Stimulated activated CD8-positive, alpha-beta memory T cell treated with anti-CD3 and anti-CD28 coated beads, Interleukin-7, amount 100 ng/mL, for 1 hour (primary cell): ENCODE measurements around the gene ABHD16A.

Experiments used
- DNase-seq, 2 donors: peaks; one replicate each; pipeline ENCODE4 v3.0.0-alpha.2; 2020; ENCODE audit warnings: low read depth in 2 of 2

ABHD16A gene

GRCh38 chr6:31690231-31691077, 12.7 kb downstream of the ABHD16A start:
- DNase-seq: no peak

DNA sequence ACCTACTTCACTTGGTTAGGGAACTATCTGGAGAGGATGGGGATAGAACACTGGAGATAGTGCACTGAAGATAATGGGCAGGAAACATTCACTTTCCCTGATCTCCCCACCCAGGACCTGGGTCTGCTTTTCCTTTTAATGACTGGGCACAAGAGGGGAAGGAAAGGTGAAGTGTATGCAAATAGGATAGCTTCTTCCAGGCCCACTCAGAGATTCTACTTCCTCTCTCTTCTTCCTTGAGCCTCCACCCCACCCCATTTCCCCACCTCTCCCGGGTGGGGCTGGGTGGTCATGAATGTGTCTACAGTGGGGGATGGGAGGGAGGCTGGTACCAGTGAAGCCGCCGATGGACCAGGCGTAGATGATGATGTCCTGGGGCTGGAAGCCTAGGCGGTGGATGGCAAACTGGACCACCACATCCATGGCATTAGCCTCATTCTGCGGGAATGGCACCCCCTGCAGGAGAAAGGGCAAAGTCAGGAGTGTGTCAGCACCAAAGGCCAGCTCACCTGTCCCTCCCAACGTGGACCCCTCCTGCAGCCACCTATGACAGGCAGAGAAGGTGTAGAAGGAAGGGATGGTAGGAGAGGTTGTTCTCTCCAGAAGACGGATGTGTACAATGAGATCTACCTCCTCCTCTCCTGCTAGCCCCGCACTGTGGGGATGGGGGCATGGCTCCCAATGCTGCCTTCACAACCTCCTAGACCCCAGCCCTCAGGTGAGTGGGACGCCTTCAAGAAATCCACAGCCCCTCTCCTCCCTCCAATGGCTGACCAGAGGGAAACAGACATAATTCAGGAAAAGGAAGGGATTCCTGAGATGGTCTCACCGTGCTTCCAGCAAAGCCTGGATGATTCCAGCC, 13.6 kb downstream of the ABHD16A start:
- no peak for DNase-seq

- DNase-seq: no peak
Measured at GRCh38 chr6:31687860-31688693, 15.0 kb downstream of the ABHD16A start.

DNA sequence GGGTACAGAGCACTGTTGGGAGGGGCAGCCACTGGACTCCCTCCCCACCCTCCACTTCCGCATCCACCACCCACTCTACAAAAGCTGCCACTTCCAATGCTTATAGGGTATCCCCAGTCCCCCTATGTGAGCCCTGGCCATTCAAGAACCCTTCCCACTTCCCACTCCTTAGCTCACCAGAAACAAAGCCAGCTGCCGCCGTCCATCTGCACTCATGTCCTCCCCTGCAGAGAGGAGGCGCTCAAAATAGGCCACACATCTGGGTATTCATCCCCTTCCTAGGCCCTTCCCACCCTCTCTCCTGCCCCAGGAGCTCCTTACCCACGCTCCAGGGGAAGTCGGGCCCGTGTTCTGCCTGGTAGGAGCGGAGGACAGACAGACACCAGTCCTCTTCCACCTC, 15.8 kb downstream of the ABHD16A start:
- DNase-seq: no peak

GRCh38 chr6:31686483-31686882, 16.6 kb downstream of the ABHD16A start:
- DNase-seq: no peak

DNA sequence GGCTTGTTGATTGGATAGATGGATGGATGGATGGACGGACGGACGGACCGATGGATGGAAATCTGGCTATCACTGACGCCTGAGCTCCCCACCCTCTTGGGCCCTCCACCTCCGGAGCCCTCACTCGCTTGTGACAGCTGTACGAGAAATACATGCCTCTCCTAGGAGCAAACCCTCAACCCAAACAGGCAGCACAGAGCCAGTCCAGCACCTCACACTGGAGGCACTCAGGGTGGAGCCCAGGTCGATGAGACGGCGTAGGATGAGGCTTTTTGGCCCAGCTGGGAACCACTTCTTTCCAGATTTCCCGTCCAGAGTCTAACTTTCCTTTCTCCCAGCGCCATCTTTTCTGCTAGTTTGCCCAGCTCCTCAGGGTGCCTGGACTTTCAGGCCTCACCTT, 19.5 kb downstream of the ABHD16A start:
- DNase-seq: no peak

GRCh38 chr6:31681135-31681671, 21.9 kb downstream of the ABHD16A start:
- no peak for DNase-seq

- DNase-seq: no peak
Measured at GRCh38 chr6:31680226-31681134, 22.6 kb downstream of the ABHD16A start, which contains the start of gene LY6G5C. TSS of gene LY6G5C (minus strand) at chr6:31681067. CDS start at chr6:31680373, 694 bp downstream.

- no peak for DNase-seq
Measured at GRCh38 chr6:31677955-31678354, 25.2 kb downstream of the ABHD16A start.

DNA sequence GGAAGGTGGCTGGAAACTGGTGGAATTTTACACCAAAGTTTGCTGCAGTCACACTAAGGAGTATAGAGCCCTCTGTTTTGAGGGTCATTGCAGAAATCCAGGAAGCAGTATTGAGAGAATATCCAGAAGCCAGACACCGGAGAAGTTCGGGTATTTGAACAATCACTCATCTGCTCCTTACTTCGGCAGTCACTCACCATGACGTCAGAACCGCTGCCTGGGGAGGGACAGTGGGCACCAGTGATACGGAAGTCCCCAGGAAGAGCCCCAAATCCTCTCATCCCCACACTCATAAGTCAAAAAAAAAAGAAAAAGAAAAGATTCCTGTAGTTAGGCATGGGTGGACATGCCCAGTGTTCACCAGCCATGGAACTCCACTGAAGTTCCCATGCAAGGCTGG, 26.2 kb downstream of the ABHD16A start:
- DNase-seq: no peak

DNA sequence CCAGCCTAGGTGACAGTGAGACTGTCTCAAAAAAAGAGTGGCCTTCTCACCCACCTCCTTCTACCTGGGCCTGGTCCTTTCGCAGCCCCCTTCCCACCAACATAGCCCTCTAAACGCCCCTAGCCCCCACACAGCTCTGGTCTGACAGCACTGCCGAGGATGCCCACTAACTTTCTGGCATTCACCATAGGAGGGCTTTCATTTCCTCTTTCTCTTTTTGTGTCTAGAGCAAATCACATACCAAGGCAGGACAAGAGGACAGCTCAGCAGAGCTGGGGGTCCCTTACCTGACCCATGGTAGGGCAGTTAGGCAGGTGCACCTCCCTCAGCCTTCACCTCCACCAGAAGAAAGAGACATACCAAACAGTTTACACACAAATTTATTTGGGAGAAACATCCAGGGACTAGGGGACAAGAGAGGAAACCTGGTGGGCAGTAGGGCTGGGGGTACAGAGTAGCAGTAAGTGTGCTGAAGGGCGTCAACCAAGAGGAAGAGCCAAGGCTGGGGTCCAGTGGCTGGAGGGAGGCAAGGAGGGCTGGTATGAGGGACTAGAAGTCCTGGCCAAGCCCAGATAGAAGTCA, 26.7 kb downstream of the ABHD16A start:
- no peak for DNase-seq

- DNase-seq: no peak
Measured at GRCh38 chr6:31669676-31670075, 33.4 kb downstream of the ABHD16A start, which contains the start of gene LY6G5B. TSS of gene LY6G5B (plus strand) at chr6:31669976. CDS start at chr6:31670951, 975 bp downstream.

DNA sequence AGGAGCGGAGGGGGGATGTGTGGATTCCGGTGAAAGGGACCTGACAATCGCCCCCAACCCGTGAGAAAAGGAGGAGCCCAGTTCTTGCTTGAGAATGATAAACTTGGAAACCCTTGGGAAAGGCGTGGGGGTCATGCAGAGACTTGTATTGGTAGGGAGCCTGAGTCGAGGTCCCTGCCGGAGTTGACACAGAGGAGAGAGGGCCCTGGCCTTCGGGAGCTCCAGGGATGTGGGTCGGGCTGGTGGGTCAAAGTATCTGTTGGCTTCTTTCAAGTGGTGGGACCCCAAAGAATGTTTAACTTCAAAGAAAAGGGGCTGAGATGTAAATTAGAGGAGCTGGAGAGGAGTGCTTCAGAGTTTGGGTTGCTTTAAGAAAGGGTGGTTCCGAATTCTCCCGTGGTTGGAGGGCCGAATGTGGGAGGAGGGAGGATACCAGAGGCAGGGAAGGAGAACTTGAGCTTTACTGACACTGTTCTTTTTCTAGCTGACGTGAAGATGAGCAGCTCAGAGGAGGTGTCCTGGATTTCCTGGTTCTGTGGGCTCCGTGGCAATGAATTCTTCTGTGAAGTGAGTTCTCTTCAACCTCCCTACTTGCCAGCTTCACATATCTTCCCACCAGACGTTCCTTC, 36.7 kb downstream of the ABHD16A start:
- no peak for DNase-seq

- peak; percentile 96 to 97 for DNase-seq
Measured at GRCh38 chr6:31665501-31666336, 37.4 kb downstream of the ABHD16A start, which contains the start of gene CSNK2B. TSS of gene CSNK2B (plus strand) at chr6:31666080. CDS start at chr6:31666832, 752 bp downstream.

GRCh38 chr6:31664790-31665500, 38.2 kb downstream of the ABHD16A start, which contains the start of gene GPANK1:
TSS of gene GPANK1 (minus strand) at chr6:31664997. CDS start at chr6:31664478, 519 bp downstream.
- DNase-seq: peak; percentile 70 to 85

GRCh38 chr6:31663961-31664789, 38.9 kb downstream of the ABHD16A start:
- DNase-seq: no peak
